Measurements from ENCODE around the gene ASPG.

ASPG gene

GRCh38 chr14:104081261-104081835, 4.2 kb upstream of the ASPG start:
- TF ChIP-seq CTCF (IDR thresholded peaks at IDR 0.05; ENCODE audit: borderline replicate concordance, control extremely low read depth, extremely low read depth, insufficient read depth, missing control alignments), result no peak
- in situ Hi-C loops (cut with MboI; ENCODE audit: low sequenced_read_pairs, unreplicated experiment), result no loop called here
- DNase-seq (ENCODE audit: low spot score), result no peak

- no peak for TF ChIP-seq CTCF (IDR thresholded peaks at IDR 0.05; ENCODE audit: borderline replicate concordance, control extremely low read depth, extremely low read depth, insufficient read depth, missing control alignments)
- in situ Hi-C loops (cut with MboI; ENCODE audit: low sequenced_read_pairs, unreplicated experiment), result no loop called here
- DNase-seq (ENCODE audit: low spot score), result peak; percentile 21
Measured at GRCh38 chr14:104081951-104082464, 3.5 kb upstream of the ASPG start.

DNA sequence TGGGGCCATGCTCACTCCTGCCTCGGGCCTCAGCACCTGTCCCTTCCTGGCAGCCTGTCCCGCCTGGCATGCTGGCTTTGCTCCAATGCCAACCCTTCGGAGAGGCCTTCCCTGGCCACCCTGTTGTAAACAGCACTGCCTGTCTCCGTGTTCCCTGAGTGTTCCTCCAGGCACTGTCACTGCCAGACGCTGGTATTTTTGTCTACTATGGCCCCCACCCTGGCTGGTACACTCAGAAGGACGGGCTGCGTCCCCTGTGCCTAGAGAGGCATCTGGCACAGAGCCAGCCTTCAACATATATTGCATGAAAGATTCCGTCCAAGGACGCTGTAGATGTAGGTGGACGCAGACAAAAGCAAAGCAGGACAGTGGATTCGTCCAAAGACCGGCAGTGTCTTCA, 2.7 kb upstream of the ASPG start:
- in situ Hi-C loops (cut with MboI; ENCODE audit: low sequenced_read_pairs, unreplicated experiment), result no loop called here
- no peak for DNase-seq (ENCODE audit: low spot score)
- TF ChIP-seq CTCF (IDR thresholded peaks at IDR 0.05; ENCODE audit: borderline replicate concordance, control extremely low read depth, extremely low read depth, insufficient read depth, missing control alignments), result no peak

DNA sequence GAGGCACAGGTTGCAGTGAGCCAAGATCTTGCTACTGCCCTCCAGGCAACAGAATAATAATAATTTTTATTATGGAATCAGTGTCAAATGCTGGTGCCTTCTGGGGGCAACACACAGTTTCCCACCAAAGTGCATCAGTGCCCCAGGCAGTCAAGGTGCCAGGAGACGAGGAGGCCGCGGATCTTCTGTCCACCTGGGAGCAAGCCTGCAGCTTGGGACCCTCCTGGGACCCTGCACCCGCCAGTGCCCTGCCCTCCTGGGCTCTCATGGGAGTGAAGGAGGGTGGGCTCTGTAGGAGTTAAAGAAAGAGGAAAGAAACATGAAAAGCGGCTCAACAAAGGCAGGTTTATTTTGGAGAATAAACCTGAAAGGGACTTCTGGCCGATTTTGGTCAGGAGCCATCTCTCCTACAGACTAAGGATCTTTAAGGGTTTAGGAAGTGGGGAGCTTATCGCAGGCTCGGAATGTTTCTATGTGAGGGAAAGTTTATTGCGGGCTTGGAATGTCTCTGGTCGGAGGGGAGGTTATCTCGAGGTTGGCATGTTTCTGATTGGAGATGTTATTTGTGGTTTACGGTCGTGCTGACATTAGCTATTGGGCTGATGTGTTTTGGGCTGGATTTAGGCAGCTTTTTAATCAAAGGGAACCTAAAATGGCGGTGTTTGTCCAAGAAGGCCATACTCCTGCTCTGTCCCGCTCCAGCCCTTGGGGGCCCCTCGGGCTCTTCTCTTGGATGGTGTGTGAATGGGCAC, 1.1 kb upstream of the ASPG start:
- TF ChIP-seq CTCF (IDR thresholded peaks at IDR 0.05; ENCODE audit: borderline replicate concordance, control extremely low read depth, extremely low read depth, insufficient read depth, missing control alignments), result no peak
- in situ Hi-C loops (cut with MboI; ENCODE audit: low sequenced_read_pairs, unreplicated experiment), result no loop called here
- no peak for DNase-seq (ENCODE audit: low spot score)

DNA sequence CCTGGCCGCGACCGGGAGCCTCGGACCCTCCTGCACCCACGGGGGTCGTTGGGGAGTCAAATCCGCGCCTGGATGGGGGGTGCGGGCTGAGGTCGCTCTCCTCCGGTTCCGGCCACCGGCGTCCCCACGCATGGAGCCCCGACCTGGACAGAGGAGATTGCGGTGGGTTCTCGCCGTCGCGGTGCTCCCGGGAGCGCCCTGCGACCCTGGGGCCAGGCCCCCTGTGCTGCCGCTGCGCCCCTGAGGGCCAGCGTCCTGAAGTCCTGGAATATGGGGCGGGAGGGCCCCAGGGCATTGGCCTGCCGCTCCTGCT, 345 bp downstream of the ASPG start:
- no peak for TF ChIP-seq CTCF (IDR thresholded peaks at IDR 0.05; ENCODE audit: borderline replicate concordance, control extremely low read depth, extremely low read depth, insufficient read depth, missing control alignments)
- no peak for DNase-seq (ENCODE audit: low spot score)
- in situ Hi-C loops (cut with MboI; ENCODE audit: low sequenced_read_pairs, unreplicated experiment), result no loop called here

GRCh38 chr14:104086210-104086660, 735 bp downstream of the ASPG start:
- no peak for DNase-seq (ENCODE audit: low spot score)
- in situ Hi-C loops (cut with MboI; ENCODE audit: low sequenced_read_pairs, unreplicated experiment), result no loop called here
- no peak for TF ChIP-seq CTCF (IDR thresholded peaks at IDR 0.05; ENCODE audit: borderline replicate concordance, control extremely low read depth, extremely low read depth, insufficient read depth, missing control alignments)
